Psoas muscle (tissue), 8 donors: Measurements from ENCODE around the gene TNPO2. TPM values are rescaled to one million over a fixed set of nuclear protein-coding genes. Genes with fewer than 3 reads are reported as not detected.
"Not testable (repeated sequence)": the region's sequence is repeated elsewhere in the genome, so short reads cannot be mapped to it uniquely, and the experiment has no call there.

Source experiments
- ATAC-seq, 4 donors: fragments of 200-7000 bp; cut with Tn5 transposase; one replicate each; pipeline ENCODE4 v1.9.1; 2020; ENCODE audit warnings: moderate library complexity in 3 of 4, mild to moderate bottlenecking in 2 of 4
- DNase-seq, 2 donors: peaks; one replicate each; pipeline ENCODE4 v3.0.0-alpha.2; 2020
- H3K27ac ChIP-seq: fragments of 200-600 bp; one replicate; pipeline ENCODE4 v1.8.0; 2022
- H3K27me3 ChIP-seq, 3 donors: fragments of 200-600 bp in 1 of 3; one replicate each; pipeline versions ENCODE4 v1.6.1 to v1.8.0; 2013 to 2022; ENCODE audit warnings: low read length in 2 of 3, mild to moderate bottlenecking in 2 of 3, moderate library complexity in 1 of 3; ENCODE audit not compliant: insufficient read depth in 3 of 3
- H3K36me3 ChIP-seq, 2 donors: fragments of 200-600 bp in 1 of 2; one replicate each; pipeline versions ENCODE4 v1.6.1 to v1.8.0; 2013 to 2022; ENCODE audit warnings: low read depth in 1 of 2, mild to moderate bottlenecking in 1 of 2, moderate library complexity in 1 of 2; ENCODE audit not compliant: insufficient read depth in 1 of 2
- H3K4me1 ChIP-seq: fragments of 200-600 bp; one replicate; pipeline ENCODE4 v1.8.0; 2022
- H3K4me3 ChIP-seq: fragments of 200-600 bp; one replicate; pipeline ENCODE4 v1.8.0; 2022; ENCODE audit warnings: mild to moderate bottlenecking
- H3K9me3 ChIP-seq: fragments of 200-600 bp; one replicate; pipeline ENCODE4 v1.8.0; 2022
- CTCF ChIP-seq: fragments of 200-600 bp; IDR thresholded peaks from one replicate; pipeline ENCODE4 v1.8.0; 2022; ENCODE audit warnings: antibody characterized with exemption
- WGBS, 3 donors: extraction: QIAGEN DNeasy Blood & Tissue Kit; methylation state at CpG; one replicate each; pipeline versions ENCODE4 v1.1.6 to v1.1.7; 2013; 5-methylcytosine and 5-hydroxymethylcytosine counted together
- intact Hi-C, 2 donors: fragments of 100-400 bp; cut with DNase I; formaldehyde crosslinking; loops; one replicate each; pipeline versions ENCODE4 v1.11.0 to v1.14.2; 2022
- polyA plus RNA-seq, 3 donors: library from polyadenylated mRNA; stranded (reverse); fragments of 200-250 nt; gene quantifications; one replicate each; pipeline ENCODE4 v1.2.3, GENCODE V29; 2013
- total RNA-seq, 4 donors: library from RNA; stranded (reverse); fragmentation: NEBNext Ultra II Directional in 2 of 4; extraction: Animal tissue kit (Norgen Biotek cat#: 25700) in 2 of 4; gene quantifications; one replicate each; pipeline versions ENCODE4 v1.2.1 to v1.2.4, GENCODE V29; 2021 to 2023
- donor health status: healthy with polysubstance abuse.
- donor health status: DM: no; HTN: no; CAD: no; lungs with moderate emphysema.
- donor health status: Bipolar disorder and iron deficiency.
- donor health status: healthy.
- donor health status: DM: yes; HTN: yes; CAD: no.
- donor health status: DM: no; HTN: no; CAD: no.
- donor health status: DM: no; HTN: no; CAD: no.
- donor health status: DM: yes; HTN: yes; CAD: no.

Gene TNPO2
- total and polyA plus RNA-seq, 7 donors: 17.4 to 48.1 (median 31.2) TPM

- WGBS, 3 donors: 94 to 99% (median 96%) methylated on average over 9 of the region's 9 CpGs
- Histone ChIP-seq H3K9me3 (no peaks in the 10 kb centered on the region), H3K4me3 (no peak overlapping the region), H3K27ac (no peak overlapping the region), H3K36me3 (peaks cover 0 to 31% of the 10 kb centered on the region in 2 donors), H3K4me1 (peaks cover 12% of the 10 kb centered on the region), H3K27me3 (no peaks in the 10 kb centered on the region)
- ATAC-seq (no peak), DNase-seq (no peak)
- no peak for TF ChIP-seq CTCF
- intact Hi-C loops: no loop called here
Measured at GRCh38 chr19:12727745-12728433, 4.2 kb upstream of the TNPO2 start.

GRCh38 chr19:12726988-12727316, 3.2 kb upstream of the TNPO2 start:
- intact Hi-C loops: no loop called here
- no peaks in the 10 kb centered on the region for H3K27me3 ChIP-seq
- peaks cover 0 to 31% of the 10 kb centered on the region in 2 donors for H3K36me3 ChIP-seq
- ATAC-seq (no peak), DNase-seq (no peak)
- peaks cover 3% of the 10 kb centered on the region for H3K4me1 ChIP-seq
- H3K9me3 ChIP-seq: no peaks in the 10 kb centered on the region
- no peak overlapping the region for H3K4me3 ChIP-seq
- TF ChIP-seq CTCF: no peak
- 94 to 98% (median 95%) methylated on average over 2 of the region's 2 CpGs for WGBS, 3 donors
- H3K27ac ChIP-seq: no peak overlapping the region

GRCh38 chr19:12725612-12726011, 1.9 kb upstream of the TNPO2 start:
- WGBS, 3 donors: 92 to 97% (median 93%) methylated on average over 10 of the region's 10 CpGs

GRCh38 chr19:12723381-12723640, 421 bp downstream of the TNPO2 start:
- ATAC-seq: no peak
- H3K9me3 ChIP-seq: no peaks in the 10 kb centered on the region
- H3K4me1 ChIP-seq: peaks cover 26% of the 10 kb centered on the region
- DNase-seq: no peak
- intact Hi-C loops: loop anchor here in 1 of 2 donors (5.0 kb wide), 3 partner anchors 41 to 124 kb away; partner anchors contain the start of gene DHPS
- peak overlapping the region; percentile 87 for H3K4me3 ChIP-seq
- TF ChIP-seq CTCF: no peak
- 1 to 6% (median 2%) methylated on average over 7 of the region's 7 CpGs for WGBS, 3 donors
- no peaks in the 10 kb centered on the region for H3K27me3 ChIP-seq
- H3K36me3 ChIP-seq: peaks cover 0 to 14% of the 10 kb centered on the region in 2 donors
- H3K27ac ChIP-seq: peak overlapping the region; percentile 92

More at GRCh38 chr19:12725612-12726011, 1.9 kb upstream of the TNPO2 start:
- H3K27me3 ChIP-seq, H3K9me3 ChIP-seq, H3K27ac ChIP-seq, intact Hi-C loops, DNase-seq, H3K4me1 ChIP-seq, H3K4me3 ChIP-seq, ATAC-seq: not testable (repeated sequence)
- H3K36me3 ChIP-seq: peaks cover 0 to 21% of the 10 kb centered on the region in 2 donors

- peak overlapping the region; percentile 92 for H3K27ac ChIP-seq
- no peaks in the 10 kb centered on the region for H3K27me3 ChIP-seq
- 1 to 2% (median 1%) methylated on average over 32 of the region's 32 CpGs for WGBS, 3 donors
- no peak for TF ChIP-seq CTCF
- no peaks in the 10 kb centered on the region for H3K9me3 ChIP-seq
- H3K36me3 ChIP-seq: peaks cover 0 to 19% of the 10 kb centered on the region in 2 donors
- DNase-seq (peak; percentile 97 to 98), ATAC-seq (peak; percentile 93 to 94 (median 93))
- H3K4me3 ChIP-seq: peak overlapping the region; percentile 87
- intact Hi-C loops: loop anchor here in 1 of 2 donors (5.0 kb wide), 3 partner anchors 40 to 125 kb away; partner anchors contain the start of gene DHPS
- peaks cover 27% of the 10 kb centered on the region for H3K4me1 ChIP-seq
Measured at GRCh38 chr19:12722566-12723380, 959 bp downstream of the TNPO2 start.
